Skeletal muscle tissue (tissue), 5 donors: Measurements from ENCODE around the gene ALOX12. TPM values are rescaled to one million over a fixed set of nuclear protein-coding genes. Genes with fewer than 3 reads are reported as not detected.

Experiments
- H3K27ac ChIP-seq: one replicate; pipeline ENCODE4 v1.7.0; 2013; ENCODE audit warnings: mild to moderate bottlenecking, low read depth, low read length, inconsistent platforms
- H3K27me3 ChIP-seq, 3 donors: one replicate each; pipeline ENCODE4 v1.7.0; 2013; ENCODE audit warnings: low read length in 3 of 3; ENCODE audit not compliant: control insufficient read depth in 3 of 3, insufficient read depth in 3 of 3
- H3K36me3 ChIP-seq, 3 donors: one replicate each; pipeline ENCODE4 v1.7.0; 2013; ENCODE audit warnings: low read length in 3 of 3; ENCODE audit not compliant: control insufficient read depth in 3 of 3, insufficient read depth in 3 of 3
- H3K4me1 ChIP-seq, 3 donors: one replicate each; pipeline ENCODE4 v1.7.0; 2013; ENCODE audit warnings: low read length in 3 of 3, mild to moderate bottlenecking in 3 of 3; ENCODE audit not compliant: control insufficient read depth in 3 of 3, insufficient read depth in 3 of 3
- H3K4me3 ChIP-seq, 3 donors: one replicate each; pipeline ENCODE4 v1.7.0; 2013; ENCODE audit warnings: low read length in 3 of 3
- H3K9ac ChIP-seq, 3 donors: one replicate each; pipeline ENCODE4 v1.7.0; 2013; ENCODE audit warnings: low read length in 3 of 3, mild to moderate bottlenecking in 3 of 3, moderate library complexity in 2 of 3, low read depth in 1 of 3
- H3K9me3 ChIP-seq, 3 donors: one replicate each; pipeline ENCODE4 v1.7.0; 2013; ENCODE audit warnings: low read length in 3 of 3; ENCODE audit not compliant: control insufficient read depth in 3 of 3
- small RNA-seq: library from RNA; depleted of rRNA; stranded (forward); fragments of <200 nt; gene quantifications from one replicate; pipeline ENCODE3, GENCODE V24; 2014
- total RNA-seq: library from RNA; depleted of rRNA; stranded (reverse); fragments of >200 nt; gene quantifications from one replicate; pipeline ENCODE4 v1.2.3, GENCODE V29; 2014
- donor health status: Osteomylitis.

Gene ALOX12
- total RNA-seq, 1 donor from 2014 or later = not detected

- Histone ChIP-seq H3K4me1 (peaks cover 0 to 2% (median 0%) of the 10 kb centered on the region in 3 donors), H3K9ac (no peak overlapping the region), H3K27me3 (peaks cover 0 to 4% (median 2%) of the 10 kb centered on the region in 3 donors), H3K36me3 (no peaks in the 10 kb centered on the region), H3K27ac (no peak overlapping the region), H3K4me3 (no peak overlapping the region), H3K9me3 (no peaks in the 10 kb centered on the region)
Observed at GRCh38 chr17:7056386-7056785, 60.5 kb downstream of the ALOX12 start.

GRCh38 chr17:7058831-7059447 is 63.1 kb downstream of the ALOX12 start:
- Histone ChIP-seq H3K36me3 (no peaks in the 10 kb centered on the region), H3K4me1 (no peaks in the 10 kb centered on the region), H3K27me3 (peaks cover 0 to 8% (median 4%) of the 10 kb centered on the region in 3 donors), H3K9me3 (no peaks in the 10 kb centered on the region), H3K9ac (peak overlapping the region in 1 of 3 donors; percentile 16), H3K4me3 (no peak overlapping the region), H3K27ac (no peak overlapping the region)

Small RNA genes lying within 50 kb of the gene (small RNA-seq; reads per million reads assigned to genes)
- gene AC120057.1 = not detected

Other genes starting within 250 kb of the ALOX12 start
- gene XAF1, start 240.0 kb upstream of the ALOX12 start, total RNA-seq = 7.3 TPM
- gene FBXO39, start 219.8 kb upstream of the ALOX12 start, total RNA-seq = under 0.01 TPM
- gene TEKT1, start 164.3 kb upstream of the ALOX12 start, total RNA-seq = not detected
- gene RNASEK, start 16.6 kb downstream of the ALOX12 start, total RNA-seq = 20.9 TPM
- 13.0 TPM for gene BCL6B, start 27.0 kb downstream of the ALOX12 start, total RNA-seq
- under 0.01 TPM for gene SLC16A13, start 40.0 kb downstream of the ALOX12 start, total RNA-seq
- gene SLC16A11, start 48.0 kb downstream of the ALOX12 start, total RNA-seq = not detected
- 1.6 TPM for gene CLEC10A, start 84.2 kb downstream of the ALOX12 start, total RNA-seq
- gene ASGR2, start 118.8 kb downstream of the ALOX12 start, total RNA-seq = not detected
- gene ASGR1, start 183.3 kb downstream of the ALOX12 start, total RNA-seq = 1.0 TPM
- 7.3 TPM for gene DLG4, start 223.8 kb downstream of the ALOX12 start, total RNA-seq
- gene ACADVL, start 223.9 kb downstream of the ALOX12 start, total RNA-seq = 119 TPM
- 63.2 TPM for gene DVL2, start 238.5 kb downstream of the ALOX12 start, total RNA-seq
- 30.3 TPM for gene PHF23, start 243.4 kb downstream of the ALOX12 start, total RNA-seq
- 259 TPM for gene GABARAP, start 246.4 kb downstream of the ALOX12 start, total RNA-seq